Measurements from ENCODE around the gene DHODH. TPM values are rescaled to one million over a fixed set of nuclear protein-coding genes. Genes with fewer than 3 reads are reported as not detected.

DHODH gene
- polyA plus RNA-seq, 1 donor from 2014 or later = 3.8 TPM

GRCh38 chr16:72021043-72021442 lies 12.5 kb downstream of the DHODH start:
- no peaks in the 10 kb centered on the region for H3K9me2 ChIP-seq (ENCODE audit: insufficient read depth, low read length)
- H3K79me2 ChIP-seq (replicated peaks; ENCODE audit: insufficient read depth, low read length) = no peaks in the 10 kb centered on the region
- H3K4me2 ChIP-seq (ENCODE audit: low read length) = no peak overlapping the region
- H3K9ac ChIP-seq (ENCODE audit: low read length) = no peak overlapping the region
- no peak overlapping the region for H2AFZ ChIP-seq (ENCODE audit: low read depth, low read length)
- no peaks in the 10 kb centered on the region for H3K36me3 ChIP-seq (ENCODE audit: insufficient read depth, low read length)
- no peak overlapping the region for H3K4me3 ChIP-seq (ENCODE audit: low read length)
- H4K20me1 ChIP-seq (ENCODE audit: insufficient read depth) = no peaks in the 10 kb centered on the region
- H3K9me3 ChIP-seq (ENCODE audit: low read length) = no peaks in the 10 kb centered on the region
- no peaks in the 10 kb centered on the region for H3F3A ChIP-seq (ENCODE audit: insufficient read depth, low read length, poor library complexity, severe bottlenecking)
- no peak for TF ChIP-seq TAF1 (IDR thresholded peaks at IDR 0.05; ENCODE audit: low read depth)
- no peak for TF ChIP-seq REST (IDR thresholded peaks at IDR 0.05; ENCODE audit: borderline replicate concordance)
- no peak for TF ChIP-seq RAD21 (conservative IDR thresholded peaks at IDR 0.05)
- no peak overlapping the region for H3K27ac ChIP-seq (ENCODE audit: low read length)
- H3K27me3 ChIP-seq (ENCODE audit: insufficient read depth, low read depth, low read length) = no peaks in the 10 kb centered on the region

- Histone ChIP-seq H3F3A (ENCODE audit: insufficient read depth, low read length, poor library complexity, severe bottlenecking) (no peaks in the 10 kb centered on the region), H3K27me3 (ENCODE audit: insufficient read depth, low read depth, low read length) (no peaks in the 10 kb centered on the region), H3K9me2 (ENCODE audit: insufficient read depth, low read length) (no peaks in the 10 kb centered on the region), H3K4me2 (ENCODE audit: low read length) (no peak overlapping the region), H4K20me1 (ENCODE audit: insufficient read depth) (no peaks in the 10 kb centered on the region), H2AFZ (ENCODE audit: low read depth, low read length) (no peak overlapping the region), H3K79me2 (replicated peaks; ENCODE audit: insufficient read depth, low read length) (no peaks in the 10 kb centered on the region), H3K27ac (ENCODE audit: low read length) (no peak overlapping the region), H3K9ac (ENCODE audit: low read length) (no peak overlapping the region), H3K36me3 (ENCODE audit: insufficient read depth, low read length) (no peaks in the 10 kb centered on the region), H3K9me3 (ENCODE audit: low read length) (no peaks in the 10 kb centered on the region), H3K4me3 (ENCODE audit: low read length) (no peak overlapping the region)
- TF ChIP-seq RAD21 (conservative IDR thresholded peaks at IDR 0.05) = no peak
- TF ChIP-seq TAF1 (IDR thresholded peaks at IDR 0.05; ENCODE audit: low read depth) = no peak
- no peak for TF ChIP-seq EZH2 (IDR thresholded peaks at IDR 0.05; ENCODE audit: borderline replicate concordance, insufficient read depth, low read length, poor library complexity, severe bottlenecking)
- no peak for TF ChIP-seq MXI1 (conservative IDR thresholded peaks at IDR 0.05; ENCODE audit: poor library complexity, severe bottlenecking)
- no peak for TF ChIP-seq CTCF (IDR thresholded peaks at IDR 0.05; ENCODE audit: poor library complexity, severe bottlenecking)
- TF ChIP-seq REST (IDR thresholded peaks at IDR 0.05; ENCODE audit: borderline replicate concordance) = no peak
- no peak for TF ChIP-seq POLR2AphosphoS5 (IDR thresholded peaks at IDR 0.05)
- no peak for TF ChIP-seq SMC3 (conservative IDR thresholded peaks at IDR 0.05; ENCODE audit: poor library complexity)
- no peak for TF ChIP-seq EP300 (conservative IDR thresholded peaks at IDR 0.05; ENCODE audit: poor library complexity, severe bottlenecking)
Observed at GRCh38 chr16:72022127-72022526, 13.6 kb downstream of the DHODH start.
